HG02885 (cell line): ENCODE measurements around the gene MARCHF2.
"Not testable (repeated sequence)": the region's sequence is repeated elsewhere in the genome, so short reads cannot be mapped to it uniquely, and the experiment has no call there.

Experiments used
- ATAC-seq: cut with Tn5 transposase; IDR thresholded peaks from one replicate; pipeline ENCODE4 v1.9.1; 2021; ENCODE audit warnings: mild to moderate bottlenecking; ENCODE audit not compliant: unreplicated experiment, poor library complexity

Gene MARCHF2, protein sequence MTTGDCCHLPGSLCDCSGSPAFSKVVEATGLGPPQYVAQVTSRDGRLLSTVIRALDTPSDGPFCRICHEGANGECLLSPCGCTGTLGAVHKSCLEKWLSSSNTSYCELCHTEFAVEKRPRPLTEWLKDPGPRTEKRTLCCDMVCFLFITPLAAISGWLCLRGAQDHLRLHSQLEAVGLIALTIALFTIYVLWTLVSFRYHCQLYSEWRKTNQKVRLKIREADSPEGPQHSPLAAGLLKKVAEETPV

DNA sequence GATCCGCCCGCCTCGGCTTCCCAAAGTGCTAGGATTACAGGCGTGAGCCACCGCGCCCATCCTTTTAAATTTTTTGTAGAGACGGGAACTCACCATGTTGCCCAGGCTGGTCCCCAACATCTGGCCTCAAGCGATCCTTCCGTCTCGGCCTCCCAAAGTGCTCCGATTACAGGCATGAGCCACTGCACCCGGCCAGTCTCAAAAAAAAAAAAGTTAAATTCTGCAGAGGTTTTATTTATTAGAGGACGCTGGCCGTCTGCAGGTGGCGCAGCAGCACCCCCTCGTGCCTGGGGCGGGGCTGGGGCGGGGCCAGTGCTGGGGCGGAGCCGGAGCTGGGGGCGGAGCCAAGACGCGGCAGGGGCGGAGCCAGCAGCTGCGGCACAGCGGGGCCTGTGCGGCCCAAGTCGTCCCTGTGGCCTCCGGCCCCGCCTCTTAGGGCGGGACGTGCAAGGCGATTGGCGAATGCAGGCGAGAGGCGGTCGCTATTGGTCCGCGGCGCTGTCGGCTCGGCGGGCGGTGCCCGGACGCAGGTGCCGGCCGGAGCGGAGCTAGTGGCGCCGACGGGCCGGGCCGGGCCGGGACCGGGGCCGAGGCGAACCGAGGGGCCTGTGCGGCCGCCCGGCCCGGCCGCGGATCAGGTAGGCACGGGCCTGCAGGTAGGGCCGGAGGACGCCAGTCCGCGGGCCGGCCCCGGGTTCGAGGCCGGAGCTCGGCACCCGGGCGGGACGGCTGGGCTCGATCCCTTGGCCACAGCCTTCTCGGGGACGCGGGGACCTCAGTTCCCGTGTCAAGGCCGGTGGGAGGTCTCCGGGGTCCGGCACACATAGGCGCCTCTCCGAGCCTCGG is at the start of gene MARCHF2:
MARCHF2 (plus strand) TSS at position 523 of the 846 bp plus-strand sequence. CDS start 8,536 bp downstream, outside the sequence.
- peak; percentile 100 for ATAC-seq

DNA sequence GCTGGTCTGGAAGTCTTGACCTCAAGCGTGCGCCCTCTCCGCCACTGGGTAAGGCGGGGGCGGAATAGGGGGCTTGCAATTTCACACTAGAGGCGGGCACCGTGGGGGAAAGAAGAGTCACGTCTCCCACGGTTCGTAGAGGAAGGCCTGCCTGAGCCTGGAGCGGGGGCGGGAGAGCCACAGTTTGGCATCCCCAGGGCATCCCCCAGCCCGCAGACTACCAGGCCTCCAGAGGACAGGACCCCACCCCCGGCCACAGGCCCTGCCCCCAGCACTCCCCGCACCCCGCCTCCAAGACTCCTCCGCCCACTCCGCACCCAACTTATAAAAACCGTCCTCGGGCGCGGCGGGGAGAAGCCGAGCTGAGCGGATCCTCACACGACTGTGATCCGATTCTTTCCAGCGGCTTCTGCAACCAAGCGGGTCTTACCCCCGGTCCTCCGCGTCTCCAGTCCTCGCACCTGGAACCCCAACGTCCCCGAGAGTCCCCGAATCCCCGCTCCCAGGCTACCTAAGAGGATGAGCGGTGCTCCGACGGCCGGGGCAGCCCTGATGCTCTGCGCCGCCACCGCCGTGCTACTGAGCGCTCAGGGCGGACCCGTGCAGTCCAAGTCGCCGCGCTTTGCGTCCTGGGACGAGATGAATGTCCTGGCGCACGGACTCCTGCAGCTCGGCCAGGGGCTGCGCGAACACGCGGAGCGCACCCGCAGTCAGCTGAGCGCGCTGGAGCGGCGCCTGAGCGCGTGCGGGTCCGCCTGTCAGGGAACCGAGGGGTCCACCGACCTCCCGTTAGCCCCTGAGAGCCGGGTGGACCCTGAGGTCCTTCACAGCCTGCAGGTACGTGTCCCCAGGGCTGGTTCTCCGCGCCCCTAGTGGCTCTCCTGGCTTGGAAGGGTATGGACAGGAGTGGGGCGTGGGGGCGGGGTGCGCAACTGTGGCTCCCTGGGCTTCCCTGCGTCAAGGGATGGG is 49.0 kb upstream of the MARCHF2 start, which contains the start of gene ANGPTL4:
ANGPTL4 (plus strand) TSS at position 353 of the 969 bp plus-strand sequence; CDS start at position 520, 167 bp downstream.
- ATAC-seq, result no peak

DNA sequence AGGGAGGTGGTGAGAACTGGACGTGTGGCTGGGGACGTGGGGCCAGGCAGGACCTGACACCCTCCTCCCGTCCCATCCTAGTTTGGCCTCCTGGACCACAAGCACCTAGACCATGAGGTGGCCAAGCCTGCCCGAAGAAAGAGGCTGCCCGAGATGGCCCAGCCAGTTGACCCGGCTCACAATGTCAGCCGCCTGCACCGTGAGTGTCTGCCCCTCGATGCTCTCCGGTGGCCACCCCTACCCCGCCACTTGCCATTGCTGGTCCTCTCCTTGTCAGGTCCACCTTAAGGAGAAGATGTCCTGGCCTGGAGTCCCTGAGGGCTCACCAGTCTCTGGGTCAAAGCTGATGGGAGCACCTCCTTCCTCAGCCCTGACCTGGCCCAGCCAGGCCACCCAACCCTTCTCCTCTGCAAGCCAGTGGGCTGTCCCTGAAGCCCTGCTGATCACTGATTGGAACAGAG is 47.0 kb upstream of the MARCHF2 start:
- no peak for ATAC-seq

DNA sequence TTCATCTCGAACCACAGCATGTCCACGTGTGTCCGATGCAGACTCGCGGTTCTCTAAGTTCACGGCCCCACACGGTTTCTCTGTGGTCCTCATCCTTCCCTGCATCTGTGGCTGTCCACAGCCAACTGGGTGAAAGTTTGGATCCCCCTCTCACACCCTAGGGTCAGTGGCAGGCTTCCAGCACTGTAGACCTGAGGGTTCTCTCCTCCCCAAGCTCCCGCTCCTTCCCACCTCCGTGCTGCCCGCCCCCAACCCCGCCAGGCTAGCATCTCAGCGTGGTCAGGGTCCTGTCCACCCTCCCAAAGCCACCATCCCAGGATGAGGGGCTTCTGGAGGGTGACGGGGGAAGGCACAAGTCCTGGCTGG is 46.2 kb upstream of the MARCHF2 start:
- no peak for ATAC-seq

DNA sequence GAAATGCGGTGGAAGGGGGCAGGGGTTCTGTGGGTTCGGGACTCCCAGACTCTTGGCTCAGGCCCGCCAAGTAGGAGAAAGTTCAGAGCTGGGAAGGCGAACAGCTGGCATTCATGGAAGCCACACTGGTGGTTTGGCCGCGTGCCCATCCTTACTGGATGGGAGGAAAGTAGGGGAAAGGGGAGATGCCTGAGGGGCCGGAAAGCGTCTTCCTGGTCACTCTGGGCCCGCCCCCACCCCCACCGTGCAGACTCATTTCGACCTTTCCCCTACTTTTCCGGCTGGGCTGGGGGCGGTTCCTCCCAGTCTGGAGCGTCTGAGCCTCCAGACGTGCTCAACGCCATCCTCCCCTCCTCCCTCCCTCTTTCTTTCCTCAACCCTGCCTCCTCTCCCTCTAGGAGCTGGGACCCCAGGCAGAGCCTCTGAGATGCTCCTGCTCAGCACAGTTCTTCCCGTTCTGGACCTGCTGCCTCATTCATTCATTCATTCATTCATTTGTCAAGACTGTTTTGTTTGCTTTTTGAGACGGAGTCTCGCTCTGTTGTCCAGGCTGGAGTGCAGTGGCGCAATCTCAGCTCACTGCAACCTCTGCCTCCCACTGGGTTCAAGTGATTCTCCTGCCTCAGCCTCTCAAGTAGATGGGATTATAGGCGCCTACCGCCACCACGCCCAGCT is 45.6 kb upstream of the MARCHF2 start:
- no peak for ATAC-seq

DNA sequence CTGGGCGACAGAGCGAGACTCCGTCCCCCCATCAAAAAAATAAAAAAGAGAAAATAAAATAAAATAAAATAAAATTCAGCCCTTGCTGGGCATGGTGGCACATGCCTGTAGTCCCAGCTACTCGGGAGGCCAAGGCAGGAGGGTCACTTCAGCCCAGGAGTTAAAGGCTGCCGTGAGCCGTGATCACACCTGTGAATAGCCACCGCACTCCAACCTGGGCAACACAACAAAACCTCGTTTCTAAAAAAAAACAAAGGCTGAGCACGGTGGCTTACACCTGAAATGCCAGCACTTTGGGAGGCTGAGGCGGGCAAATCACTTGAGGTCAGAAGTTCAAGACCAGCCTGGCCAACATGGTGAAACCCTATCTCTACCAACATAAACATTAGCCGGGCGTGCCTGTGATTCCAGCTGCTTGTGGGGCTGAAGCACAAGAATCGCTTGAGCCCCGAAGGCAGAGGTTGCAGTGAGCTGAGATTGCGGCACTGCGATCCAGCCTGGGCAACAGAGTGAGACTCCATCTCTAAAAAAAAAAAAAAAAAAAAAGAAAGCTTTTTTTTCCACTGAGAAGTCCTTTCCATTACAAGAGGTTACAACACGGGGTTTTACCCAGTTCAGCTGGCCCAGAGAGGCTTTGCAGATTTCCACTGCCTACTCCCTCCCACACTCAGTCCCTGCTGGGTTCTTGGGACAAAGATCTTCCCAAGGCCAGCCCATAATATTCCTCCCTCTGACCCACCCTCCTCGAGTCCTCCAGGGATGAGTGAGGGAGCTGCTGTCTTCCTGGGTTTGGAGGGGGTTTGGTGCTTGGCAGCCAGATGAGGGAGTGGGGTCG is 42.7 kb upstream of the MARCHF2 start:
- no peak for ATAC-seq

DNA sequence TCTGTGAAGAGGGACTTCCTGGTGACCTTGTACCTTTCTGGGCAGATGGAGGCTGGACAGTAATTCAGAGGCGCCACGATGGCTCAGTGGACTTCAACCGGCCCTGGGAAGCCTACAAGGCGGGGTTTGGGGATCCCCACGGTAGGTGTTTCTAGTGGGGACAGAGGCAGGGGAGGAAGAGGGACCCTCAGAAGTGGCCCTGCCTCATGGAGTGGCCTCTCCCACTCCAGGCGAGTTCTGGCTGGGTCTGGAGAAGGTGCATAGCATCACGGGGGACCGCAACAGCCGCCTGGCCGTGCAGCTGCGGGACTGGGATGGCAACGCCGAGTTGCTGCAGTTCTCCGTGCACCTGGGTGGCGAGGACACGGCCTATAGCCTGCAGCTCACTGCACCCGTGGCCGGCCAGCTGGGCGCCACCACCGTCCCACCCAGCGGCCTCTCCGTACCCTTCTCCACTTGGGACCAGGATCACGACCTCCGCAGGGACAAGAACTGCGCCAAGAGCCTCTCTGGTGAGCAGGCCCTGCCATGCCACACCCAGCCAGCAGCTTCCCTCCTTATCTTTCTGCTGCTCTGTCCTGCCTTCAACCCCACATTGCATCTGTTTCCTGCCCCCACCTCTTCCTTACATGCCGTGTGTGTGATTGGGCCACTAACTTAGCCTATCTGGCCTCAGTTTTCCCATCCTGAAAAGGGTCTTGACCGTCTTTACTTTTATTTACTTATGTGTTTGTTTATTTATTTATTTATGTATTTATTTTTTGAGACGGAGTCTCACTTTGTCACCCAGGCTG is 41.9 kb upstream of the MARCHF2 start:
- ATAC-seq, result no peak

DNA sequence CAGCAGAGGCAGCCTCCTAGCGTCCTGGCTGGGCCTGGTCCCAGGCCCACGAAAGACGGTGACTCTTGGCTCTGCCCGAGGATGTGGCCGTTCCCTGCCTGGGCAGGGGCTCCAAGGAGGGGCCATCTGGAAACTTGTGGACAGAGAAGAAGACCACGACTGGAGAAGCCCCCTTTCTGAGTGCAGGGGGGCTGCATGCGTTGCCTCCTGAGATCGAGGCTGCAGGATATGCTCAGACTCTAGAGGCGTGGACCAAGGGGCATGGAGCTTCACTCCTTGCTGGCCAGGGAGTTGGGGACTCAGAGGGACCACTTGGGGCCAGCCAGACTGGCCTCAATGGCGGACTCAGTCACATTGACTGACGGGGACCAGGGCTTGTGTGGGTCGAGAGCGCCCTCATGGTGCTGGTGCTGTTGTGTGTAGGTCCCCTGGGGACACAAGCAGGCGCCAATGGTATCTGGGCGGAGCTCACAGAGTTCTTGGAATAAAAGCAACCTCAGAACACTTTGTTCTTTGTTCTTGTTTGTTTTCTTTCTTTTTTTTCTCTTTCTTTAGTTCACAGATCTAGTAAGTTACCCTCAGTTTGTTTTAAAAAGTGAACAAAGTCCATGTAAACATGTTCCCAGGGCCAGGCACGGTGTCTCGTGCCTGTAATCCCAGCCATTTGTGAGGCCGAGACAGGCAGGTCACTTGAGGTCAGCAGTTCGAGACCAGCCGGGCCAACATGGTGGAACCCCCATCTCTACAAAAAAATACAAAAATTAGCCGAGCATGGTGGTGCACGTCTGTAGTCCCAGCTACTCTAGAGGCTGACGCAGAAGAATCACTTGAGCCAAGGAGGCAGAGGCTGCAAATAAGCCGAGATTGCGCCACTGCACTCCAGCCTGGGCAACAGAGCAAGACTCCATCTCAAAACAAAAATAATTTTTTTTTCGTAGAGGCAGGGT is 39.0 kb upstream of the MARCHF2 start:
- no peak for ATAC-seq

DNA sequence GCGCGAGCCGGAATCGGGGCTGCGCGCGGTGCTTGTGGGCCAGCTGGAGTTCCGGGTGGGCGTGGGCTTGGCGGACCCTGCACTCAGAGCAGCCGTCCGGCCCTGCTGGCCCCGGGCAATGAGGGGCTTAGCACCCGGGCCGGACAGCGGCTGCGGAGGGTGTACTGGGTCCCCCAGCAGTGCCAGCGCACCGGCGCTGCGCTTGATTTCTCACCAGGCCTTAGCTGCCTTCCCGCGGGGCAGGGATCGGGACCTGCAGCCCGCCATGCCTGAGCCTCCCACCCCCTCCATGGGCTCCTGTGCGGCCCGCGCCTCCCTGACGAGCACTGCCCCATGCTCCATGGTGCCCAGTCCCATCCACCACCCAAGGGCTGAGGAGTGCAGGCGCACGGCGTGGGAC is 37.3 kb upstream of the MARCHF2 start:
- ATAC-seq, result not testable (repeated sequence)

DNA sequence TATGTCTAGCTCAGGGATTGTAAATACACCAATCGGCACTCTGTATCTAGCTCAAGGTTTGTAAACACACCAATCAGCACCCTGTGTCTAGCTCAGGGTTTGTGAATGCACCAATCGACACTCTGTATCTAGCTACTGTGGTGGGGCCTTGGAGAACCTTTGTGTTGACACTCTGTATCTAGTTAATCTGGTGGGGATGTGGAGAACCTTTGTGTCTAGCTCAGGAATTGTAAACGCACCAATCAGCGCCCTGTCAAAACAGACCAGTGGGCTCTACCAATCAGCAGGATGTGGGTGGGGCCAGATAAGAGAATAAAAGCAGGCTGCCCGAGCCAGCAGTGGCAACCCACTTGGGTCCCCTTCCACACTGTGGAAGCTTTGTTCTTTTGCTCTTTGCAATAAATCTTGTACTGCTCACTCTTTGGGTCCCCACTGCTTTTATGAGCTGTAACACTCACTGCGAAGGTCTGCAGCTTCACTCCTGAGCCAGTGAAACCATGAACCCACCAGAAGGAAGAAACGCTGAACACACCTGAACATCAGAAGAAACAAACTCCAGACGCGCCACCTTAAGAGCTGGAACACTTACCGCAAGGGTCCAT is 36.6 kb upstream of the MARCHF2 start:
- ATAC-seq, result not testable (repeated sequence)

DNA sequence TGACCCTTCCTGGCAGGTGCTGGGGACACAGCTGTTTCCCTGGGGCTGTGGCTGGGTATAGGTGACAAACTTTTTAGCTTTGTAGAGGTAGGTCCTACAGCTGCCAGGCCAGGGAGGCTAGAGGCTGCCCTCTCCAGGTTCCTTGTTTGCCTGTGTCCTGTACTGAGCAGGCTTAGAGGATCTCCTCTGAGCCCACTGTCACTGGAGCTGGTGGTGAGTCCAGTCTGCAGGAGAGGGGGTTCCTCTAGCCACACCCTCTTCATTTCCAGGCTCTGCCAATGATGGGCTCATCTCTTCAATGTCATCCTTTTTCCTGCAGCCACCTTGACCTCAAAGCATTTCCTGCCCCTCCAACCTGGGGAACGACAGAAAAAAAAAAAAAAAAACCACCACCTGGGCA is 35.5 kb upstream of the MARCHF2 start:
- ATAC-seq, result no peak

DNA sequence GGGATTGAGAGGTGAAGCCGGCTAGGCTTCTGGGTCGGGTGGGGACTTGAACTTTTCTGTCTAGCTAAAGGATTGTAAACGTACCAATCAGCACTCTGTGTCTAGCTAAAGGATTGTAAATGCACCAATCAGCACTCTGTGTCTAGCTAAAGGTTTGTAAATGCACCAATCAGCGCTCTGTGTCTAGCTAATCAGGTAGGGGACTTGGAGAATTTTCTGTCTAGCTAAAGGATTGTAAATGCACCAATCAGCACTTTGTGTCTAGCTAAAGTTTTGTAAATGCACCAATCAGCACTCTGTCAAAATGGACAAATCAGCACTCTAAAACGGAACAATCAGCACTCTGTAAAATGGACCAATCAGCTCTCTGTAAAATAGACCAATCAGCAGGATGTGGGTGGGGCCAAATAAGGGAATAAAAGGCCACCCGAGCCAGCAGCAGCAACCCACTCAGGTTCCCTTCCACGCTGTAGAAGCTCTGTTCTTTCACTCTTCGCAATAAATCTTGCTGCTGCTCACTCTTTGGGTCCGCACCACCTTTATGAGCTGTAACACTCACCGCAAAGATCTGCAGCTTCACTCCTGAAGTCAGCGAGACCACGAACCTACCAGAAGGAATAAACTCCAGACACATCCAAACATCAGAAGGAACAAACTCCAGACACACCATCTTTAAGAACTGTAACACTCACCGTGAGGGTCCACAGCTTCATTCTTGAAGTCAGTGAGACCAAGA is 33.8 kb upstream of the MARCHF2 start:
- not testable (repeated sequence) for ATAC-seq

DNA sequence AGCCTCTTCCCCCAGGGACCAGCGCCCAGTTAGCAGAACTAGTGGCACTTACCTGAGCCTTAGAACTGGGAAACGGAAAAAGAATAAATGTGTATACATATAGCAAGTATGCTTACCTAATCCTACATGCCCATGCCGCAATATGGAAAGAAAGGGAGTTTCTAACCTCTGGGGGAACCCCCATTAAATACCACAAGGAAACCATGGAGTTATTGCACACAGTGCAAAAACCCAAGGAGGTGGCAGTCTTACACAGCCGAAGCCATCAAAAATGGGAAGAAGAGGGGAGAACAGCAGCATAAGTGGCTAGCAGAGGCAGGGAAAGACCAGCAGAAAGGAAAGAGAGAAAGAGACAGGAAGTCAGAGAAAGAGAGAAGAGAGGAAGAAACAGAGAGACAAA is 28.5 kb upstream of the MARCHF2 start:
- ATAC-seq, result not testable (repeated sequence)

DNA sequence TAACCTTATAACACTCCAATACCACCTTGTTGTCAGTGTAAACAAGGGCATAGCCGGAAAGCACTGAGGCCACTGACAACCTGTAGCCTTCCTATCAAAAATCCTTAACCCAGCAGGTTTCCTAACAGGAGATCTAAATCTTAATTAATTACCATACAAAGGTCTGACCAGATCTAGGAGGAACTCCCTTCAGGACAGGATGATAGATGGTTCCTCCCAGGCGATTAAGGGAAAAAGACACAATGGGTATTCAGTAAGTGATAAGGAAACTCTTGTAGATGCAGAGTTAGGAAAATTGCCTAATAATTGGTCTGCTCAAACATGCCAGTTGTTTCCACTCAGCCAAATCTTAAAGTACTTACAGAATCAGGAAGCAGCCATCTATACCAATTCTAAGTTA is 28.0 kb upstream of the MARCHF2 start:
- not testable (repeated sequence) for ATAC-seq

DNA sequence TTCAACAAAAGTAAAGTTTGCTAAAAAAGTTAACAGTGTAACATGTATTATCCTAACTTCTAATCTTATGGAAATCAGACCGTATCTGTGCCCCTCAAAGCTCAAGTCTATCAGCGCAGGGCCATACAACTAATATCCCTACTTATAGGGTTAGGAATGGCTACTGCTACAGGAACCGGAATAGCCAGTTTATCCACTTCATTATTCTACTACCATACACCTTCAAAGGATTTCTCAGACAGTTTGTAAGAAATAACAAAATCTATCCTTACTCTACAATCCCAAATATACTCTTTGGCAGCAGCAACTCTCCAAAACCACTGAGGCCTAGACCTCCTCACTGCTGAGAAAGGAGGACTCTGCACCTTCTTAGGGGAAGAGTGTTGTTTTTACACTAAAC is 27.5 kb upstream of the MARCHF2 start:
- not testable (repeated sequence) for ATAC-seq

DNA sequence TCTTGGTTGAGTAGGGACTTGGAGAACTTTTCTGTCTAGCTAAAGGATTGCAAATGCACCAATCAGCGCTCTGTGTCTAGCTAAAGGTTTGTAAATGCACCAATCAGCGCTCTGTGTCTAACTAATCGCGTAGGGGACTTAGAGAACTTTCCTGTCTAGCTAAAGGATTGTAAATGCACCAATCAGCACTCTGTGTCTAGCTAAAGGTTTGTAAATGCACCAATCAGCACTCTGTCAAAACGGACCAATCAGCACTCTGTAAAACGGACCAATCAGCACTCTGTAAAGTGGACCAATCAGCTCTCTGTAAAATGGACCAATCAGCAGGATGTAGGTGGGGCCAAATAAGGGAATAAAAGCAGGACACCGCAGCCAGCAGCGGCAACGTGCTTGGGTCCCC is 26.7 kb upstream of the MARCHF2 start:
- not testable (repeated sequence) for ATAC-seq
